IgD-negative memory B cell (primary cell): Measurements from ENCODE around the gene PRSS48. TPM values are rescaled to one million over a fixed set of nuclear protein-coding genes. Genes with fewer than 3 reads are reported as not detected.
"Not testable (repeated sequence)": the region's sequence is repeated elsewhere in the genome, so short reads cannot be mapped to it uniquely, and the experiment has no call there.

Source experiments
- H3K27ac Mint-ChIP-seq, 3 donors: one replicate each; pipeline ENCODE4 v1.8.0; 2020 to 2022; ENCODE audit warnings: mild to moderate bottlenecking in 3 of 3, mixed read lengths in 3 of 3, moderate library complexity in 1 of 3
- H3K27me3 Mint-ChIP-seq: one replicate; pipeline ENCODE4 v1.8.0; 2021; ENCODE audit warnings: mixed read lengths
- H3K36me3 Mint-ChIP-seq: one replicate; pipeline ENCODE4 v1.8.0; 2020; ENCODE audit warnings: mild to moderate bottlenecking, mixed read lengths
- H3K4me1 Mint-ChIP-seq, 3 donors: one replicate each; pipeline ENCODE4 v1.8.0; 2020 to 2022; ENCODE audit warnings: mixed read lengths in 3 of 3, mild to moderate bottlenecking in 1 of 3
- H3K4me3 Mint-ChIP-seq, 4 donors: one replicate each; pipeline ENCODE4 v1.8.0; 2020 to 2022; ENCODE audit warnings: mild to moderate bottlenecking in 4 of 4, mixed read lengths in 4 of 4, moderate library complexity in 3 of 4
- H3K9me3 Mint-ChIP-seq, 3 donors: one replicate each; pipeline ENCODE4 v1.8.0; 2020 to 2021; ENCODE audit warnings: mixed read lengths in 3 of 3, mild to moderate bottlenecking in 1 of 3
- polyA plus RNA-seq: library from polyadenylated mRNA; unstranded; fragments of 300-500 nt; fragmentation: Illumina TruSeq; gene quantifications from one replicate; pipeline ENCODE4 v1.2.3, GENCODE V29; 2021

The PRSS48 gene, protein sequence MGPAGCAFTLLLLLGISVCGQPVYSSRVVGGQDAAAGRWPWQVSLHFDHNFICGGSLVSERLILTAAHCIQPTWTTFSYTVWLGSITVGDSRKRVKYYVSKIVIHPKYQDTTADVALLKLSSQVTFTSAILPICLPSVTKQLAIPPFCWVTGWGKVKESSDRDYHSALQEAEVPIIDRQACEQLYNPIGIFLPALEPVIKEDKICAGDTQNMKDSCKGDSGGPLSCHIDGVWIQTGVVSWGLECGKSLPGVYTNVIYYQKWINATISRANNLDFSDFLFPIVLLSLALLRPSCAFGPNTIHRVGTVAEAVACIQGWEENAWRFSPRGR
- not detected for polyA plus RNA-seq

DNA sequence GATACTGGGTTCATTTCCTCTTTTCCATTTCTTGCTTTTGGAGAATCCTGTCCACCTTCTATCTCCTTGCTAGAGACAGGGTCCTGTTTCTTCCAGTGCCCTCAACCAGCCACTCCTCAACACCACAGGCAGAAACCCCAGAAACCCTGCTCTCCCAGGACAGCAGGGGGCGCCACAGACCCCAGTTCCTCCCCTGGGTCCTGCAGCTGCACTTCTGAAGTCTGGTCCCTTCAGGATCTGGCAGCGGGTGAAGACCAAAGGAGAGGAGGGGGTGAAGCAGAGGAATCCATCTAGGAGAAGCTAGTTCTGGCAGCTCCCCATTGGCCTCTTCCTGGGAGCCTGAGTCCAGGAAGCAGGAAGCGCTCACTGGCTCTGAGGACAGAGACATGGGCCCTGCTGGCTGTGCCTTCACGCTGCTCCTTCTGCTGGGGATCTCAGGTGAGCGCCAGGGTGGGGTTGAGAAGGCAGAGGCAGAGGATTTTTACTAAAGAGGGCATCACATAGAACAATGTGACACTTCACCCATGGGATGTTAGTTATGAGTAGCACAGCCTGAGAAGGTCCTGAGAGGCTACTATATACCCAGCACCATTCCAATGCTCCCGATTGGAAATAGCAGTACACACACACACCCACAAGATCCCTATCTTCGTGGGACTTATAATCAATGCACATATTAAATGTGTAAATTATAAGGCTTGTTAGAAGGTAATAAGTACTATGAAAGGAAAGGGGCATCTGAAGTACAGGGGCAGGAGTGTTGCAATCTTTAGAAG, at the start of gene PRSS48:
PRSS48 (plus strand) TSS at position 375 of the 776 bp plus-strand sequence; CDS start at position 387, 12 bp downstream.
- H3K27ac Mint-ChIP-seq: no peak within 1 kb of the TSS
- H3K4me1 Mint-ChIP-seq: no peaks in the 10 kb centered on the region
- no peak within 1 kb of the TSS for H3K4me3 Mint-ChIP-seq
- H3K36me3 Mint-ChIP-seq: no peaks in the 10 kb centered on the region
- peaks cover 2% of the 10 kb centered on the region for H3K27me3 Mint-ChIP-seq
- H3K9me3 Mint-ChIP-seq: no peaks in the 10 kb centered on the region

- Mint-ChIP-seq H3K27ac (no peak overlapping the region), H3K9me3 (peaks cover 0 to 2% (median 0%) of the 10 kb centered on the region in 3 donors), H3K4me1 (no peaks in the 10 kb centered on the region), H3K27me3 (peaks cover 8% of the 10 kb centered on the region), H3K36me3 (no peaks in the 10 kb centered on the region), H3K4me3 (no peak overlapping the region)
These were observed 49.8 kb upstream of the PRSS48 start for GRCh38 chr4:151227172-151227571.

- no peak overlapping the region for H3K4me3 Mint-ChIP-seq
- H3K36me3 Mint-ChIP-seq: no peaks in the 10 kb centered on the region
- H3K9me3 Mint-ChIP-seq: peaks cover 0 to 2% (median 0%) of the 10 kb centered on the region in 3 donors
- no peak overlapping the region for H3K27ac Mint-ChIP-seq
- H3K4me1 Mint-ChIP-seq: no peaks in the 10 kb centered on the region
- H3K27me3 Mint-ChIP-seq: peaks cover 8% of the 10 kb centered on the region
These were observed 49.2 kb upstream of the PRSS48 start for GRCh38 chr4:151227731-151228130.

DNA sequence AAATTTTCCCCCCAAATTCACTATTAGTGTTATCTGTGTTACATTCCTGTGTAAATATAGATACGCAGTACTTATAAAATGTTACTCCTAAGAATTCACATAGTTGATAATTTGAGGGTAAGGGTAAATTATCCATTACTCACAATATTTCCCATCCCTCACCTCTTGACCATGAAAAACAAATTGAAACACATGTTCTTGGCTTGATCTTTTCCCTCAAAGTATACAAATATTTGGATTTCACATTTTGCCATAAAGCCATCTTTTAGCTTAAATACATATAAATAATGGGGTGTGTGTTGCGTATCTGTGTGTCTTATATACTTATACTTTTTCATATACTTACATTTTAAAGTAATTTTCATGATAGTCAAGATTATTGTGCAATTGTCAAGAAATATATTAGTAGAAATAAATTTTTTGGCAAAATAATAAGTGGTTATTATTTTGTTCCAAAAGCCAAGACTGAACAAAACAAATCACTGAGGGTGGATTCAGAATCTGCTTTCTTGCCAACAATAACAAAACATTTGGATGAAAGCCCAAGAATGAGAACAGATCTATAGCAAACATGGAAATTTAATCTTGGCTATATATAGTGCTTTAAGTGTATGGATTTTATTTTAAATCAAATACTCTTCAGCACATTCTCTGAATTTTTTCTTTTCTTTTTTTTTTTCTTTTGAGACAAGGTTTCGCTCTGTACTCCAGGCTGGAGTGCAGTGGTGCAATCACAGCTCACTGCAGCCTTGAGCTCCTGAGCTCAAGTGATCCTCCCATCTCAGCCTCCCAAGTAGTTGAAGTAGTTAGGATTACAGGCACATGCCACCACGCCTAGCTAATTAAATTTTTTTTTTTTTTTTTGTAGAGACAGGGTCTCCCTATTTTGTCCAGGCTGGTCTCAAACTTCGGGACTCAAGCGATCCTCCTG, 48.5 kb upstream of the PRSS48 start:
- no peak overlapping the region for H3K27ac Mint-ChIP-seq
- peaks cover 5% of the 10 kb centered on the region for H3K27me3 Mint-ChIP-seq
- no peaks in the 10 kb centered on the region for H3K36me3 Mint-ChIP-seq
- H3K4me3 Mint-ChIP-seq: no peak overlapping the region
- H3K4me1 Mint-ChIP-seq: no peaks in the 10 kb centered on the region
- peaks cover 0 to 2% (median 0%) of the 10 kb centered on the region in 3 donors for H3K9me3 Mint-ChIP-seq

- Mint-ChIP-seq H3K36me3 (no peaks in the 10 kb centered on the region), H3K4me1 (no peaks in the 10 kb centered on the region), H3K4me3 (no peak overlapping the region), H3K9me3 (no peaks in the 10 kb centered on the region), H3K27ac (no peak overlapping the region), H3K27me3 (no peaks in the 10 kb centered on the region)
These were observed 44.9 kb upstream of the PRSS48 start for GRCh38 chr4:151231915-151232595.

DNA sequence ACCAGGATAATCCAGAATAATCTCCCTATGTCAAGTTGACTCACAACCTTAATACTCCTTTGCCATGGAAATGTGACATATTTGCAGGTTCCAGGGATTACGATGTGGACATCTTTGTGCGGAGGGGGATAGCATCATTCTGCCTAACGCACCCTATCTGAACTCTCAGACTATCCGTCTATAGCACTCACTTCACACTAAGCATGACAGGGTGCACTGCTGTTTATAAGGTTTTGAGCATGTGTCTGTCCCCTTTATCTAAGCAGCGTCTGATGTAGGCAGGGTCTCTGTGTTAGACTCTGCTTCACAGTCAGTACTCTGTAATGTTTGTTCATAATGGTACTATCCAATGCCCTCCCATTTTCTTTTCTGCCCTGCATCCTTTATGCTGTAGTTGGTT, 43.4 kb upstream of the PRSS48 start:
- H3K27ac Mint-ChIP-seq: no peak overlapping the region
- H3K4me3 Mint-ChIP-seq: no peak overlapping the region
- no peaks in the 10 kb centered on the region for H3K27me3 Mint-ChIP-seq
- no peaks in the 10 kb centered on the region for H3K36me3 Mint-ChIP-seq
- no peaks in the 10 kb centered on the region for H3K9me3 Mint-ChIP-seq
- H3K4me1 Mint-ChIP-seq: no peaks in the 10 kb centered on the region

GRCh38 chr4:151235373-151235772, 41.6 kb upstream of the PRSS48 start:
- H3K9me3 Mint-ChIP-seq, H3K27ac Mint-ChIP-seq, H3K27me3 Mint-ChIP-seq, H3K4me1 Mint-ChIP-seq, H3K36me3 Mint-ChIP-seq, H3K4me3 Mint-ChIP-seq: not testable (repeated sequence)

DNA sequence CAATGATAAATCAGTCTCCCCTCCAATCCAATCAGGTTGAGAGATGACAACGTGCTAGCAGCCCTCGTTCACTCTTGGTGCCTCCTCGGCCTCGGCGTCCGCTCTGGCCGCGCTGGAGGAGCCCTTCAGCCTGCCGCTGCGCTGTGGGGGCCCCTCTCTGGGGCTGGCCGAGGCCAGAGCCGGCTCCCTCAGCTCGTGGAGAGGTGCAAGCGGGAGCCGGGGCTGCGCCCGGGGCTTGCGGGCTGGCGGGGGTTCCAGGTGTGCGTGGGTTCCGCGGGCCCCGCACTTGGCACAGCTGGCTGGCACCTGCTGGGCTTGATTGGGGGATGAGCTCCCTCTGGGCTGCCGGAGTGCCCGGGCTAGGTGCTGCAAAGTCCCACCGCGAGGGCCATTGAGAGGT, 40.9 kb upstream of the PRSS48 start:
- Mint-ChIP-seq H3K27me3 (peaks cover 2% of the 10 kb centered on the region), H3K36me3 (peaks cover 2% of the 10 kb centered on the region), H3K4me1 (no peaks in the 10 kb centered on the region), H3K27ac (no peak overlapping the region), H3K9me3 (no peaks in the 10 kb centered on the region), H3K4me3 (no peak overlapping the region)

- no peaks in the 10 kb centered on the region for H3K4me1 Mint-ChIP-seq
- no peak overlapping the region for H3K4me3 Mint-ChIP-seq
- H3K9me3 Mint-ChIP-seq: no peaks in the 10 kb centered on the region
- peaks cover 2% of the 10 kb centered on the region for H3K27me3 Mint-ChIP-seq
- H3K27ac Mint-ChIP-seq: no peak overlapping the region
- peaks cover 2% of the 10 kb centered on the region for H3K36me3 Mint-ChIP-seq
These were observed 38.5 kb upstream of the PRSS48 start for GRCh38 chr4:151238477-151238876.

DNA sequence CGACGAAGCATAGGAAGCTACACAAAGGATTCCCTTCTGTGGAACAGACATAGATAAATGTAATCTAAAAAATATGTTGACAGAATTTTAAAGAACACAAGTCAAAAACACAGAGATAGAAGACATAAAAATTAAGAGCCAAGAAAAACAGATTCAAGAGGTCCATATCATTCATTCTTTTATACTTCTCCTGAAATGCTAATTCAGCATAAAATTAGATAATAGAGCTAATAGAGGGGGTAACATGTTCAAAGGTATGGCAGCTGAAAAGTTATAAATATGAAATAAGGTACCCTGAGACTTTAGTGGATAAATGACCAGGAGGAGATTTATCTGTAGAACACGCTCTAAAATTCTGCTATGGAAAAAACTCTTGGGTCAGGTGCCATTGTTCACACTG, 37.4 kb upstream of the PRSS48 start:
- Mint-ChIP-seq H3K9me3 (no peaks in the 10 kb centered on the region), H3K36me3 (peaks cover 2% of the 10 kb centered on the region), H3K27me3 (peaks cover 2% of the 10 kb centered on the region), H3K4me3 (no peak overlapping the region), H3K27ac (no peak overlapping the region), H3K4me1 (no peaks in the 10 kb centered on the region)

- Mint-ChIP-seq H3K4me3 (no peak overlapping the region), H3K27me3 (peaks cover 2% of the 10 kb centered on the region), H3K9me3 (no peaks in the 10 kb centered on the region), H3K4me1 (no peaks in the 10 kb centered on the region), H3K36me3 (peaks cover 2% of the 10 kb centered on the region), H3K27ac (no peak overlapping the region)
These were observed 34.7 kb upstream of the PRSS48 start for GRCh38 chr4:151242305-151242704.

- Mint-ChIP-seq H3K27me3 (peaks cover 1% of the 10 kb centered on the region), H3K4me1 (no peaks in the 10 kb centered on the region), H3K4me3 (peak overlapping the region in 1 of 4 donors; percentile 28), H3K27ac (no peak overlapping the region), H3K36me3 (no peaks in the 10 kb centered on the region), H3K9me3 (no peaks in the 10 kb centered on the region)
These were observed 30.2 kb upstream of the PRSS48 start for GRCh38 chr4:151246742-151247141.

GRCh38 chr4:151247395-151247794, 29.6 kb upstream of the PRSS48 start:
- H3K27ac Mint-ChIP-seq: no peak overlapping the region
- H3K36me3 Mint-ChIP-seq: no peaks in the 10 kb centered on the region
- no peak overlapping the region for H3K4me3 Mint-ChIP-seq
- no peaks in the 10 kb centered on the region for H3K9me3 Mint-ChIP-seq
- H3K4me1 Mint-ChIP-seq: no peaks in the 10 kb centered on the region
- H3K27me3 Mint-ChIP-seq: peaks cover 1% of the 10 kb centered on the region

- H3K36me3 Mint-ChIP-seq: no peaks in the 10 kb centered on the region
- no peak overlapping the region for H3K4me3 Mint-ChIP-seq
- peaks cover 1% of the 10 kb centered on the region for H3K27me3 Mint-ChIP-seq
- H3K27ac Mint-ChIP-seq: no peak overlapping the region
- H3K4me1 Mint-ChIP-seq: no peaks in the 10 kb centered on the region
- H3K9me3 Mint-ChIP-seq: no peaks in the 10 kb centered on the region
These were observed 28.4 kb upstream of the PRSS48 start for GRCh38 chr4:151248519-151248918.
